Measurements from ENCODE around the gene CNTNAP5. TPM values are rescaled to one million over a fixed set of nuclear protein-coding genes. Genes with fewer than 3 reads are reported as not detected.
A peak's percentile ranks its signal among the peaks of the same experiment; 100 is the strongest.

CNTNAP5 gene
- total RNA-seq (not detected), polyA plus RNA-seq (not detected)
- long read RNA-seq, donor 1, result 0 reads
- long read RNA-seq, donor 2, result 0 reads
- long read RNA-seq, donor 3, result 0 reads
- long read RNA-seq, donor 4, result 0 reads

- Histone ChIP-seq H3K27ac (ENCODE audit: low read length) (no peak within 1 kb of the TSS), H3K27me3 (ENCODE audit: control insufficient read depth, insufficient read depth) (no peaks in the 10 kb centered on the region), H3K9me3 (ENCODE audit: control insufficient read depth, low read length) (no peaks in the 10 kb centered on the region), H3K4me1 (ENCODE audit: control insufficient read depth, insufficient read depth, low read length) (no peaks in the 10 kb centered on the region), H3K4me3 (ENCODE audit: low read length) (peak within 1 kb of the TSS; percentile 21)
- 3% methylated on average over 37 of the region's 37 CpGs for WGBS
- DNase-seq (peak; percentile 42 to 82 (median 73)), ATAC-seq (peak; percentile 72 to 80)
- intact Hi-C loops (cut with DNase I), result loop anchor here in 2 of 4 donors (5.0 kb wide), 2 partner anchors 782 to 787 kb away; no protein-coding TSS in a partner anchor
Measured at GRCh38 chr2:124025171-124025580, at the start of gene CNTNAP5. TSS of gene CNTNAP5 (plus strand) at chr2:124025287. CDS start at chr2:124025651, 364 bp downstream.

- no peaks in the 10 kb centered on the region for H3K9me3 ChIP-seq (ENCODE audit: control insufficient read depth, low read length)
- no peak overlapping the region for H3K4me3 ChIP-seq (ENCODE audit: low read length)
- no peak overlapping the region for H3K27ac ChIP-seq (ENCODE audit: low read length)
- intact Hi-C loops (cut with DNase I), result no loop called here
- H3K27me3 ChIP-seq (ENCODE audit: control insufficient read depth, insufficient read depth), result no peaks in the 10 kb centered on the region
- ATAC-seq (no peak), DNase-seq (no peak)
- 81% methylated on average over 4 of the region's 4 CpGs for WGBS
- no peaks in the 10 kb centered on the region for H3K4me1 ChIP-seq (ENCODE audit: control insufficient read depth, insufficient read depth, low read length)
Measured at GRCh38 chr2:123976054-123976648, 48.9 kb upstream of the CNTNAP5 start.

- intact Hi-C loops (cut with DNase I), result no loop called here
- Histone ChIP-seq H3K9me3 (ENCODE audit: control insufficient read depth, low read length) (no peaks in the 10 kb centered on the region), H3K27ac (ENCODE audit: low read length) (no peak overlapping the region), H3K4me1 (ENCODE audit: control insufficient read depth, insufficient read depth, low read length) (no peaks in the 10 kb centered on the region), H3K27me3 (ENCODE audit: control insufficient read depth, insufficient read depth) (no peaks in the 10 kb centered on the region), H3K4me3 (ENCODE audit: low read length) (no peak overlapping the region)
- 41% methylated on average over 8 of the region's 8 CpGs for WGBS
- DNase-seq, result peak in 1 of 3 donors; percentile 14
- no peak for ATAC-seq
Measured at GRCh38 chr2:123993728-123994323, 31.3 kb upstream of the CNTNAP5 start.

GRCh38 chr2:123999681-124000080 lies 25.4 kb upstream of the CNTNAP5 start:
- no peaks in the 10 kb centered on the region for H3K4me1 ChIP-seq (ENCODE audit: control insufficient read depth, insufficient read depth, low read length)
- intact Hi-C loops (cut with DNase I), result no loop called here
- no peaks in the 10 kb centered on the region for H3K9me3 ChIP-seq (ENCODE audit: control insufficient read depth, low read length)
- no peaks in the 10 kb centered on the region for H3K27me3 ChIP-seq (ENCODE audit: control insufficient read depth, insufficient read depth)
- DNase-seq, result no peak
- WGBS, result 60% methylated on average over 2 of the region's 2 CpGs
- H3K4me3 ChIP-seq (ENCODE audit: low read length), result no peak overlapping the region
- H3K27ac ChIP-seq (ENCODE audit: low read length), result no peak overlapping the region
- no peak for ATAC-seq

- 76% methylated on average over 11 of the region's 11 CpGs for WGBS
- no peak for ATAC-seq
- H3K4me1 ChIP-seq (ENCODE audit: control insufficient read depth, insufficient read depth, low read length), result no peaks in the 10 kb centered on the region
Measured at GRCh38 chr2:124001696-124002430, 23.2 kb upstream of the CNTNAP5 start.

GRCh38 chr2:124018890-124019289 lies 6.2 kb upstream of the CNTNAP5 start:
- ATAC-seq (no peak), DNase-seq (no peak)
- H3K9me3 ChIP-seq (ENCODE audit: control insufficient read depth, low read length), result peaks cover under 1% of the 10 kb centered on the region
- H3K4me1 ChIP-seq (ENCODE audit: control insufficient read depth, insufficient read depth, low read length), result no peaks in the 10 kb centered on the region
- H3K27me3 ChIP-seq (ENCODE audit: control insufficient read depth, insufficient read depth), result no peaks in the 10 kb centered on the region
- H3K27ac ChIP-seq (ENCODE audit: low read length), result no peak overlapping the region
- intact Hi-C loops (cut with DNase I), result no loop called here
- no peak overlapping the region for H3K4me3 ChIP-seq (ENCODE audit: low read length)

More at GRCh38 chr2:124001696-124002430, 23.2 kb upstream of the CNTNAP5 start:
- intact Hi-C loops (cut with DNase I), result no loop called here
- Histone ChIP-seq H3K4me3 (ENCODE audit: low read length) (no peak overlapping the region), H3K27ac (ENCODE audit: low read length) (no peak overlapping the region), H3K27me3 (ENCODE audit: control insufficient read depth, insufficient read depth) (no peaks in the 10 kb centered on the region), H3K9me3 (ENCODE audit: control insufficient read depth, low read length) (no peaks in the 10 kb centered on the region)
- DNase-seq, result no peak

- no peak for DNase-seq
- no peaks in the 10 kb centered on the region for H3K9me3 ChIP-seq (ENCODE audit: control insufficient read depth, low read length)
- no peak overlapping the region for H3K27ac ChIP-seq (ENCODE audit: low read length)
- H3K4me3 ChIP-seq (ENCODE audit: low read length), result peak overlapping the region; percentile 21
- no peak for ATAC-seq
- 2% methylated on average over 36 of the region's 36 CpGs for WGBS
- intact Hi-C loops (cut with DNase I), result loop anchor here in 2 of 4 donors (5.0 kb wide), 2 partner anchors 783 to 788 kb away; no protein-coding TSS in a partner anchor
- H3K4me1 ChIP-seq (ENCODE audit: control insufficient read depth, insufficient read depth, low read length), result no peaks in the 10 kb centered on the region
- H3K27me3 ChIP-seq (ENCODE audit: control insufficient read depth, insufficient read depth), result no peaks in the 10 kb centered on the region
Measured at GRCh38 chr2:124024561-124025170, 421 bp upstream of the CNTNAP5 start.

GRCh38 chr2:124025891-124026434 lies 876 bp downstream of the CNTNAP5 start:
- H3K27me3 ChIP-seq (ENCODE audit: control insufficient read depth, insufficient read depth), result no peaks in the 10 kb centered on the region
- intact Hi-C loops (cut with DNase I), result loop anchor here in 2 of 4 donors (5.0 kb wide), 2 partner anchors 781 to 786 kb away; no protein-coding TSS in a partner anchor
- ATAC-seq, result no peak
- no peaks in the 10 kb centered on the region for H3K4me1 ChIP-seq (ENCODE audit: control insufficient read depth, insufficient read depth, low read length)
- H3K27ac ChIP-seq (ENCODE audit: low read length), result no peak overlapping the region
- no peaks in the 10 kb centered on the region for H3K9me3 ChIP-seq (ENCODE audit: control insufficient read depth, low read length)
- H3K4me3 ChIP-seq (ENCODE audit: low read length), result no peak overlapping the region
- 35% methylated on average over 14 of the region's 14 CpGs for WGBS
- no peak for DNase-seq

GRCh38 chr2:124026503-124026902 lies 1.4 kb downstream of the CNTNAP5 start:
- Histone ChIP-seq H3K27me3 (ENCODE audit: control insufficient read depth, insufficient read depth) (no peaks in the 10 kb centered on the region), H3K27ac (ENCODE audit: low read length) (no peak overlapping the region), H3K9me3 (ENCODE audit: control insufficient read depth, low read length) (no peaks in the 10 kb centered on the region), H3K4me3 (ENCODE audit: low read length) (no peak overlapping the region), H3K4me1 (ENCODE audit: control insufficient read depth, insufficient read depth, low read length) (no peaks in the 10 kb centered on the region)
- no peak for ATAC-seq
- intact Hi-C loops (cut with DNase I), result loop anchor here in 2 of 4 donors (5.0 kb wide), 2 partner anchors 781 to 786 kb away; no protein-coding TSS in a partner anchor
- 64% methylated on average over 2 of the region's 2 CpGs for WGBS
- no peak for DNase-seq

GRCh38 chr2:124027182-124027581 lies 2.1 kb downstream of the CNTNAP5 start:
- Histone ChIP-seq H3K4me3 (ENCODE audit: low read length) (no peak overlapping the region), H3K9me3 (ENCODE audit: control insufficient read depth, low read length) (no peaks in the 10 kb centered on the region), H3K4me1 (ENCODE audit: control insufficient read depth, insufficient read depth, low read length) (no peaks in the 10 kb centered on the region), H3K27ac (ENCODE audit: low read length) (no peak overlapping the region), H3K27me3 (ENCODE audit: control insufficient read depth, insufficient read depth) (no peaks in the 10 kb centered on the region)
- no peak for DNase-seq
- peak in 1 of 2 donors; percentile 62 for ATAC-seq
- WGBS, result under 1% methylated on average over 4 of the region's 4 CpGs
- intact Hi-C loops (cut with DNase I), result loop anchor here in 2 of 4 donors (5.0 kb wide), 2 partner anchors 780 to 785 kb away; no protein-coding TSS in a partner anchor

All from right cardiac atrium (tissue), 5 donors.